HG03575 (cell line): ENCODE measurements around the gene NXN.

Experiments
- ATAC-seq: cut with Tn5 transposase; IDR thresholded peaks from one replicate; pipeline ENCODE4 v1.9.1; 2021; ENCODE audit not compliant: unreplicated experiment, insufficient number of reproducible peaks, low FRiP score; ENCODE audit errors: extremely low read depth

The NXN gene

DNA sequence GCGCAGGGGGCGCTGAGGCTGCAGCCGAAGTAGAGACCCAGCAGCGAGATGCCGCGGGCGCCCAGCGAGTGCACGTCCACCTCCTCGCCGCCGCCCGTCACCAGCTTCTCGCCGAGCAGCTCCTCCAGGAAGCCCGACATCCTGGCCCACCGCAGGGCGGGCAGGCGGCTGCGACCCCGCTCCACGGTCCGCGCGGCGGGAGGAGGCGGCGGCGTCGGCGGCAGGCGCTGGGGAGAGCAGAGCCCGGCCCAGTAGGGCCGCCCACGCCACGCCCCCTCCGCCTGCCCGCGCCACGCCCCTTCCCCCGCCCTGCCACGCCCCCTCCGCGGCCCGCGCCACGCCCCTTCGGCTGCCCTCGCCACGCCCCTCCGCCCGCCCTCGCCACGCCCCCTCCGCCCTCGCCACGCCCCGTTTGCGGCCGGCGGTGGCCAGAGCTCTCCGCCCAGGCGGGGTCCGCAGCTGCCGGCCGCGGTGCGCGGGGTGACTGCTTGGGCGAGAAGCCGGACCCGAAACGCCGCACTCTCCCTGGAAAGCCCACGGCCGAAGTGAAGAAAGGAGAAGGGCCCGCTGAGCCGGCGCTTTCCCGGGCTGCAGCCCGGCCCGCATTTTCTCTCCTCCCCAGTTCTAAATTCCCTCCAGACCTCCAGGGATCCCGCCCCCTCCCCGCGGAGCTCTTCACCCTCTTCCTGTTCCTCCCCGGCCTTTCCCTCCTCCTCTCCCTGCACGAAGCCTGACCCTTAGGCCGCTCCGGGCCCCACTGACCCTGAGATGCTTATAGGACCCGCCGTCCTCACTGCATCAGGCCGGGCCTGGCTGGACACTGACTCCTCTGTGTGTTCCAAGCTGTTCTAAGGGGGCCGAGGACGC is at the start of gene NXN:
Gene NXN, minus strand, starts transcription at position 238 of the 867 bp plus-strand sequence.
- no peak for ATAC-seq

DNA sequence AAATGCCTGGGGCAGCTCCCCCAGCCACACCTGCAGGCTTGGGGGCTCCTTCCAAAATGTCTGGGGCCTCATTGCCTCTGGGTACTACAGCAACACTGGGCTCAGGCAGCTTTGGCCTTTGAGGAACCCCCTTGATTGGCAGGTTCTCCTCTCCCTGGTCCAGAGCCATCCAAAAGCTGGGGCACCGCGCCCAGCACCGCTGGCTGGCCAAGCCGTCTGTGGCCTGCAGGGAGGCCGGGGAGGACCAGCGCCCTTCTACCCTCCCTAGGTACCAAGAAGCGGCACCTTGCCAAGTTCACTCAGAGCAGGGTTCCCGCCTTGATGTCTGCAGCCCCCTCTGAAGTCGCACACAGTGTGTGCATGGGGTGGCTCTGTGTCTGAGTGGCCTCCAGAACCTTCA is 47.5 kb upstream of the NXN start:
- no peak for ATAC-seq

DNA sequence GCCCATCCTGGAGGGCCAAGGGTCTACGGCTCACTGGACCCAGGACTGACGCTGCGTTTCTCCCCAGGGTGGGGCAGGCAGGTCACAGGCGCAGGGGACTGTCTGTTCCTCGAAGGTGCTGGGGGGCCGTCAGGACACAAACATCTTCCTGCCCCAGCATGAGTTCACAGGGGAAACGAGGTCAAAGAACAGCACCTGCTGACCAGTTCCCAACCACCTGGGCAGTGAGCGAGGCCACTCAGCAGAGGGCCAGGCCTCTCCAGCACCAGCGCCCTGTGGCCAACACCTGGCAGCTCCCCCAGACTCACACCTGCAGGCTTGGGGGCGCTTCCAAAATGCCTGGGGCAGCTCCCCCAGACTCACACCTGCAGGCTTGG is 47.0 kb upstream of the NXN start:
- ATAC-seq: no peak

DNA sequence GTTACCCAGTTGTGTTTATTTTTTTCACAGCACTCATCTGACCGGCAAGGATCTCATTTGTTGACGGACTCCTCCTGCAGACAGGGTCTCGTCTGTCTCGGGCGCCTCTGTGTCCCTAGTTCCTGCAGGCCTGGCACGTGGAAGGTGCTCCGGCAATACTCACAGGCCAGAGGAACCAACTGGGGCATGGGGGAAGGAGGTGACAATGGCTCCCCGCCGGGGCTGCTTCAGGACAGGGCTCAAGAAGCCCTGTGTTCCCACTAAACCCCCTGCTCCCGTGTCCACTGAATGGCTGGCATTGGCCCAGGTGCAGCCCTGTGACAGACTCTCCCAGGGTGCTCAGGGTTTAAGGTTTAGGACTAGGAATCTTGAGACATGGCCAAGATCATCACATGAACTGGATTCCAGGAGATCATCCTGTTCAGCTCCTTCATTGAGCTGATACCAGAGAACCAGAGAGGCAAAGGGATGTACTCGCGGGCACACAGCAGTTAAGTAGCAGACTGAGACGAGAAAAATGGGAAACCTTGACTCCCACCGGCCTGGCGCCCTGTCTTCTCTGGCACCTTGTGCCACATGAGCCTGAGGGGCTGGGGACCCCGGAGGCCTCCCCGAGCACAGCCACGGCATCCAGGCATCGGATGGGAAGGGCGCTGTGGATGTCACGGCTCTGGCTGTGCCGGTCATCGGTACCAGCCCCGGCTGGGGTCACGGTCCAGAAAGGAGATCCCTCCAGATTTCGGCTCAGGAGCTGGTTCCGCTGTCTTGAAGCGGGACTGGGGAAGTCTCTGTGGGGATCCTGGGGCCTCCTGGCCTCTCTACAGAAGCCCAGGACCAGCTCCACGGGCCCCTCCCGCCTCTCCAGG is 46.4 kb upstream of the NXN start:
- no peak for ATAC-seq

DNA sequence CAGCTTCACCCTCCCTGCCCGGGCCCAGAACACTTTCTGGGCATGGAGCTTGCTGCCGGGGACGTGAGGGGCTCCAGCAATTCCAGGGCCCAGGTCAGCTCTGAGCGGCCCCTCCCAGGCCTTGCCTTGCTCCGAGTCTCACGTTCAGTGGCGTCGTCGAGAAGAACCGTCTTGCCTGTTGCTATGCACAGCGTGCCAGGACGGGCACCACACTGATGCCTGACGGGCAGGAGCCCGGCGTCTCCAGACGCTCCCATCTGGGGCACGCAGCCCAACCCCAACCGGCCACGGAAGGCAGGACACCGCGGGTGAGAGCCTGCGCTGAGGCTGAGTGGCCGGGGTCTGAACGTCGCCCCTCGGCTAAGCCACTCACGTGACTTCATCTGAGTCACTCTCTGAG is 44.5 kb upstream of the NXN start:
- no peak for ATAC-seq

DNA sequence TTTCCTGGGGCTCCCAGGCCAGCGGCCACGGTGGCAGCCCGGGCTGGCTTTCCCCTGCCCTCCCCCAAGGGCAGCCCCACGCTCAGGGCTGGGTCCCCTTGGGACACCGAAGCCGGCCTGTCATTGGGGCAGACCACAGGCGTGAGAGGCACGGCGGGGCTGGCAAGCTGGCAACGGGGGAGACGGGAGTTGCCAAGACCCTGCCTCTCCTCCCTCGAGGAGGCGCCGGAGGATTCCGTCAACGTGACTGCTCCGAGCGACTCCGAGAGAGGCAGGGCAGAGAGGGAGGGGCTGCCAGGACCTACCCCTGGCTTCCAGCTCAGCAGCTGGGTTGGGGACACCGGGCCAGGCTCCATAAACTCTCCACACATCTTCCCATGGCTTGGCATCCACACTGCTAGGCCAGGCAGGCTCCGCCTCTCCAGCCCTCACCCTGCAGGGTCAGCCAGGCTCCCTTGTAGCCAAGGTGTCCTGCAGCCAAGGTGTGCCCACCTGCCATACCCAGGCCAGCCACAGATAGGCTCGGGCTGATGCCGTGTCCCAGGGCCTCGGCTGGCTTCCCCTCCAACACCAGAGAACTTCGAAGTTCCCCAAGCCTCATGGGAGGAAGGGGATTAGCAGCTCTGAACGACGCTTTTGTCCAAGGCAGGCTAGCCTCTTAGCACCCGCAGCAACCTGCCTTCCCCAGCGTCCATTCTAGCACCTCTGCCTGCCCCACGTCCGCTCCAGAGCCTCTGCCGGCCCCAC is 42.9 kb upstream of the NXN start:
- no peak for ATAC-seq

DNA sequence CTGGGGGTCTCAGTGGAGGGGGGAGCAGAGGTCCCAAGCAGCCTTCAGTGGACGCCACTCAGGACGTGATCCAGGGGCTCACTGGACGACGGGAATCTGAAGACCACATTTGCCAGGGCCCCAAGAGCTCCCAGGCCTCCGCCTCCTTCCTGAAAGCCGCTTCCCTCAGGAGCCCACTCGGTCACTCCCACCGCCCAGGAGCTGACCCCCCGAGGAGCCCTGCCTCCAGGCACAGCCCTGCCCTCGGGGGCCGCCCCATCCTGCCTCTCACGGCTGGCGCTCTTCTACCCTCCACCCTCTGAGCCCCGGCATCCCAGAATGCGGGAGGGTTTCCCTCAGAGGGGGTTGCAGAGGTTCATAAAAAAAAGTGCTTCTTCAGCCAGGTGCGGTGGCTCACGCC is 41.6 kb upstream of the NXN start:
- no peak for ATAC-seq

DNA sequence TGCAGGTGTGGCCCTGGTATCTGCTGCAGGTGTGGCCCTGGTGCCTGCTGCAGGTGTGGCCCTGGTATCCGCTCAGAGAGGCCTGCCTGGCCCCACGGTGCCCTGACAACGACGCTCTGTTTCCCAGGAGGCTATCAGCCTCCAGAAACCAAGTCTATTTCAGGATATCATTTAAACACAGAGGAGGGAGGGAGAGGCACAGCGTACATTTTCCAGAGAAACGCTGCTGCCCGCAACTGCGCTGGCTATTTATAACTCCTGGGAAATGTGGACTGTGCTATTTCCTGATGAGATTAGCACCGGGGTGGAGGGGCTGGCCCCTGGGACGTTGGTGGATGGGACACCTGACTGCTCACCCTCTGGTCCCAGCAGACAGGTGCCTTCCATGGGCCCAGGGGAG is 39.9 kb upstream of the NXN start:
- no peak for ATAC-seq

DNA sequence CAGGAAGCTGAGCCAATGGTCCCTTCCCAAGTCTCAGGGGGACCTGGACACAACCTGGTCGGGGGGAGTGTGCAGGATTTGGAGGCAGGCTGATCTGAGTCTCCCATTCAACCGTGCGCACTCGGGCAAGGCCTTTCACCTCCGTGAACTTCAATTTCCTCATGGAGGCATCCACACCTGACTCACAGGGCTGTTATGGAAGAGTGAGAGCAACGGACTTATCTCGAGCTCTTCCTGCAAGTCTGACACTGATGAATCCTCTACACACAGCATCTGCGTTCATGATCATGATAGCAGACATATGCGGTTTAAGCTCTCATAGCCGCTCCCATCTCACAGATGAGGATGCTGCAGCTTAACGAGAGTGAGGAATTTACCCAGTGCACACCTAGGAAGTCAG is 39.0 kb upstream of the NXN start:
- ATAC-seq: no peak

DNA sequence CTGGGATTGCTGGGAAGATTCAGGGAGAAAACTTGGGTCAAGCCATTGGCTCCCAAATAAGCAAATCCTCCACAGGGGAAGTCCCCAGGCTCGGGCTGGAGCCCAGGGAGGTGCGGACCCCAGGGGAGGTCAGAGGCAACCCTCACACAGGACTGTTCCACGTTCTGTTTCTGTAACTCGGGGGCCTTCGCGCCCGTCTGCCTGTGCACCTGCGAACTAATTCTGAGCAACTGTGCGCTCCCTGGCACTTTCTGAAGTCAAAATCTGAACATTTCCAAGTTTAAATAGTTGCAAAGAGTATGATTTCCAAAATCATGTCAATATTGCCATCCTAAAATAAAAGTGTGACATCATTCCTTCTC is 34.1 kb upstream of the NXN start:
- ATAC-seq: no peak

DNA sequence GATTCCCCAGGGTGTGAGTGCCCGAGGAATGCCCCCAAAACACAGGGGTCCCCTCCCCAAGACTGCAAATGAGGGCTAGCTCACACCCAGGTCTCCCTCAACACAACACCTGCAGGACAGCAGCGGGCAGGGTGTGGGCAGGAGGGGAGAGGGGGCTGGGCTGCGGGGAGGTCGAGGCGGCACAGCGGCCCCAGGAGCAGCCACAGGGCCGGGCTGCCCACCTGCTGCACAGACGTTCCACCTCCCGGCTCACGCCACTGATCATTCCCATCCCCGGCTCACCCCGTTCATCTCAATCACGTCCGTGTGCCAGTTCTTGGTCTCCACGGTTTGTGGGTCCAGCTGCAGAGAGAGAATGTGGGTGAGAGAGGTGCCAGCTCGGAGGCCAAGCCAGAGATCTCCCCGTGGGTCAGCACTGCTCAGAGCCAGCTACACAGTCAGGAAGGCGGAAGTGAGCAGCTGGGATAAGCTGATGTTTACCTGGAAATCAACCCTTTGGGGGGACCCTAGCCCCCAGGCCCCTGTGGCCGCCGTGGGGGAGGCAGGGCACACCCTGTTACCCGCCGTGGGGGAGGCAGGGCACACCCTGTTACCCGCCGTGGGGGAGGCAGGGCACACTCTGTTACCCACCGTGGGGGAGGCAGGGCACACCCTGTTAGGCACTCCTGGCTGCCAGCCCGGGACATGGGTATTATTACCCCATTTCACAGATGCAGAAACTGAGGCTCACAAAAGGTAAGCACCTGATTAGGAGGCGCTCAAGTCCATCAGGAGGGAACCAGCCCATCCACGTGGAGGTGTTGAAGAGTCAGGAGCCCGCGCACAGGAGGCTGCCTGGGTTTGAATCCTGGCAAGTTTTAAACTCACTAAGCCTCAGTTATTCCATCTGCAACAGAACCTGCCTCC is 33.5 kb upstream of the NXN start:
- ATAC-seq: no peak

DNA sequence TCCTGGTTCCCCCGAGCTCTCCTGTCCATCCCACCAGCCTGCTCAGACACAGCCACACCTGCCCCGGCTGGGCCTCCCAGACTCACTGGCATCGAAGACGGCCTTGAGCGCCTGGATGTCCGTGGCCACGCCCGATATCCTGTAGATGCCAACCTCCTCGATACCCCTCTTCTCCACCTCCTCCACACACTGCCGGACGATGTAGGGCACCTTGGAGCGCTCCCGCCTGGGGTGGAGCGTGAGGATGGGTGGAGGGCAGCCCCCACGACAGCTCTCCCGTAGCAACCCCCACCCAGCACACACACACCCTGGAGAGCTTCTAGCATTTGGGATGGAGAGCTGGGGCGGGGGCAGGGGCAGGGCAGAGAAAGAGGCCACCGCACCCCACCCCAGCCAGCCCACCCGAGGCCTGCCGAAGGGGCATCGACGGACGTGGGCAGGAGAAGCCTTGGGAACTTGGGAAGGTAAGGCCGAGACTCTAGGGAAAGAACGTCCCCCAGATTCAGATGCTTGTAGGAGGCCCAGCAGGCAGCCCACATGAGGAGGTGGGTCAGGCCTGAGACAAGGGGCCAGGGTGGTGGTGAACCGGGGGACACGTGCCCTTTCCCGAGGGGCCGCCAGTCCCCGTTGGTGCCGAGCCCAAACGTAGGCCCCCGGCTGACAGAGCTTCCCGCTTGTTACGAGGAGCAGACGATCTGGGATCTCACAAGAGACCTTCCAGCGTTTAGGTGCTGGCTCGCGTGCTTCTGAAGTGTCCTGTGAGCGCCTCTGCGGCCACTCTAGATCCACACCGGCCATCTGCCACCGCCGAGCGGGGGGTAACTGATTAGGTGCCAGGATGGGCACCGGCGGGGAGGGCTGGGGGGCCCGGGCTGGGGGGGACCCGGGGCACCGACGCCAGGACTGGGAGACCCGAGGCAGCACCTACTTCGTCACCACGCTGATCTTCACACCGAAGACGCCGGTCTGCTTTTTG is 32.5 kb upstream of the NXN start:
- ATAC-seq: no peak

DNA sequence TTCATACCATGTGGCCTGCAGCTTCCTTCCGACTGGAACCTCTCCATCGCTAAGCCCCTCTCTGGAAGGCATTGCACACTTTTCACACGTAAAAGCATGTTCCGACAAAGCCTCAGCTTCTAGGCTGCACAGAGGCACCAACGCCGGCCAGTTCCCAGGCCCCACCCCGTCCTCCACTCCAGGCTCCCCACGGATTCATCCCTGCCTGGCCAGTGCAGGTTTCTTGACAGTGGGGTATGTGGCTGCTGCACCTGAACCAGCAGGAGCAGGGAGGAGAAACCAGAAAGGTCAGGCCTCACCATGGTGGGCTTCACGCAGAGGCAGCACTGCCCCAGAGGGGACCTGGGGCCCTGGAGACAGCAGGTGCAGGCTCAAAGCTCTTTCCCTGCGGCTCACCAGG is 31.6 kb upstream of the NXN start:
- no peak for ATAC-seq

DNA sequence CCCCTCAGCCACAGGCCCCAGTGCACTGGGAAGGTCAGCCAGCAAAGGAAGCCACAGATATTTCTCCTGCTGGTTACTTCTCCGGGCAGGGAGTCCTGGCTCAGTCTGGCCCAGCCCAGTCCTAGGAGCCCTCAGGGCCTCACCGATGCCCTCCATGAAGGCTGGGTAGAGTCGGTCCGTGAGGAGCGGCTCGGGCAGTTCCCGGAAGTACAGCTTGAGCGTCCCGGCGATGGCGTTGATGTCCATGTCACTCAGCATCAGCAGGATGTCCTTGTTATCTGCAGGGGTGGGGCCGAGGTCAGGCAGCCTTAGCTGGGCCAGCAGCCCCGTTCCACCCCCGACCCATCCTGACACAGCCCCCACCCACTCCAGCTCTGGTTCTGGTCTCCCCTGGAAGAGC is 31.0 kb upstream of the NXN start:
- ATAC-seq: no peak

DNA sequence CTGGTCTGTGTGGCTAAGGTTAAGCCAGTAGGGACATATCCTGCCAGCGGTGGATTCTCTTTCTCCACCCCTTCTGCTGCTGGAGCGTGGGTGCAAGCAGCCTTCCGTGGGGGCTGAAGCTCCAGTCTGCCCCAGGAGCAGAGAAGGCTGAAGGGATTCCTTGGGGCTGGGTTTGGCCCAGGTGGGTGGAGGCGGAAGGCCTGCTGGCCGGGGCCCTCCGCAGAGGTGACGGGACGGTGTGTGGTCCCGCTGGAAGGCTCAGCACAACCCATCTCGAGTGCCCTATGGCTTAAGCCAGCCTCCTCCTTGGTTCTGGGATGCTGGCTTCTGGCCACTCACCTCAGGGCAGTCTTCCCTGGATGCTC is 30.5 kb upstream of the NXN start:
- no peak for ATAC-seq

DNA sequence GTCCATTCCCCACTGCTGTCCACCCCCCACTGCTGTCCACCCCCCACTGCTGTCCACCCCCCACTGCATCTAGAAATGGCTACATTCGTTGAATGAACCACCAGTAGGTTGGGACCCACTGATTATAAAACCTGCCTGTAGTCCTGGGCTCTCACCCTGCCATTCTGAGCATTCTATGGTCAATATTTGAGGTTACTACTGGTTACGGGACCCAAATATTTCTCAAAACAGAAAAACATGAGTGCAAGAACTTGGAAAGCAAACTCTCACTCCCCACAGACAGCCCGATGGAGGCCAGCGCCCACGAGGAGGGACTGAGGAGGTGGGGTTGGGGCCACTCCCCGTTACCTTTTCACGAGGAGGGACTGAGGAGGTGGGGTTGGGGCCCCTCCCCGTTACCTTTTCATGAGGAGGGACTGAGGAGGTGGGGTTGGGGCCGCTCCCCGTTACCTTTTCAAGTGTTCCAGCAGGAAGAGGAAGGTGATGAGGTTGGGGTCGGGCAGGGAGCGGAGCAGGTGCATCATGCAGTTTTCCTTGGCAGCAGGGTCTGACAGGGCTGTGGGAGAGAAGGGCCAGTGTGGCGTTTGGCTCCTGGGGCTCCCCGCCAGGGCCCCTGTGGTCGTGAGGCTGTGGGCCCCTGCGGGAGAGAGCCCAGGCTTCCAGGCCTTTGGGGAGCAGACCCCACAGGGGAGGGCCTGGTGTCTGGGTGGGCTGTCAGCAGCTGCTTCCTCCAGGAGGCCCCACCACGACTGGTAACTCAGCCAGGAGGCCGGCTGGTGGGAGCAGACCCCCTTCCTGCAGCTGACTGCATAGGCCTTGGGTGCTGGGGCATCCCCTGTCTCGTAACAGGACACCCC is 29.9 kb upstream of the NXN start:
- ATAC-seq: no peak
